ENCODE data around the gene SPAG5.
A peak's percentile ranks its signal among the peaks of the same experiment; 100 is the strongest.

Gene SPAG5

DNA sequence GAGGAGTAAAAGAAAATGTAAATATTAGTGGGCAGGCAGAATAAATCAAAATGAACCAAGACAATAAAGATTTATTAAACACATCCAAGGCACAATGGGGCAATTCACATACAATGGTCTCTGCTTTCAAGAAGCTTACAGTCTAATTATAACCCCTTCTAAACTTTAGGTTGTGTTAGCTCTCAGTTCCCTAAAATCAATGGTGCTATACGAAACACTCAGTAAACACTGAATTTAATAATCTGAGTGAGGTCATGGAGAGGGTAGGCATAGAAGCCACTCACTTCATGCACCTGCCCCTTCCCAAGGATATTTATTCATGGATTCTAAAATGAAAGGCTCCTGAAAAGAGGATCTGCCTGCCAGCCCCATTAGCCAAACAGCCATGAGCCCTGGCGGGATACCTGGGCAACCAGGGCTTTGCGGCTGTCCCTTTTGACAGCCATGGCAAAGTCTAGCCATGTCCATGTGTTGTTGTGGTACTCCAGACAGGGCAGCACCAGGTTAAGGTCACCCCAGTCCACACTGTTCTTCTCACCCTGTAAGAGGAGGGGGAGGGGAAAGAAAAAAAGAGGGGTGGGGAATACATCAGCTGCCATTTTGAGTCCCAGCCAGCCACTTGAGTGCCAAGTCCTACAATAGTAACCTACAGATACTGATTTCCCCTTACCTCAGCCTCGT, 16.6 kb upstream of the SPAG5 start:
- TF ChIP-seq EZH2phosphoT487 (IDR thresholded peaks at IDR 0.05; ENCODE audit: borderline replicate concordance): no peak
- TF ChIP-seq CTCF (conservative IDR thresholded peaks at IDR 0.05; ENCODE audit: low read length): no peak
- Histone ChIP-seq H3K36me3 (ENCODE audit: insufficient read depth, low read length) (peaks cover 75% of the 10 kb centered on the region), H3K9me2 (replicated peaks; ENCODE audit: low read depth, low read length) (no peaks in the 10 kb centered on the region), H2AFZ (ENCODE audit: low read length) (no peak overlapping the region), H3K27me3 (ENCODE audit: insufficient read depth, low read length, poor library complexity, severe bottlenecking) (no peaks in the 10 kb centered on the region), H3K9me3 (ENCODE audit: insufficient read depth, low read depth, low read length) (no peaks in the 10 kb centered on the region), H3F3A (ENCODE audit: low read depth) (no peaks in the 10 kb centered on the region), H3K79me2 (ENCODE audit: insufficient read depth, low read length) (no peaks in the 10 kb centered on the region), H3K4me1 (ENCODE audit: insufficient read depth, low read length, poor library complexity, severe bottlenecking) (no peaks in the 10 kb centered on the region), H4K20me1 (ENCODE audit: insufficient read depth, low read length, poor library complexity, severe bottlenecking) (no peaks in the 10 kb centered on the region), H3K4me3 (ENCODE audit: low read length, poor library complexity, severe bottlenecking) (no peak overlapping the region), H3K4me2 (ENCODE audit: low read depth, low read length, poor library complexity, severe bottlenecking) (no peak overlapping the region), H3K9ac (ENCODE audit: low read depth, low read length, poor library complexity, severe bottlenecking) (no peak overlapping the region)

- Histone ChIP-seq H3K79me2 (ENCODE audit: insufficient read depth, low read length) (no peaks in the 10 kb centered on the region), H3F3A (ENCODE audit: low read depth) (no peaks in the 10 kb centered on the region), H3K9ac (ENCODE audit: low read depth, low read length, poor library complexity, severe bottlenecking) (no peak within 1 kb of the TSS), H3K9me2 (replicated peaks; ENCODE audit: low read depth, low read length) (no peaks in the 10 kb centered on the region), H3K9me3 (ENCODE audit: insufficient read depth, low read depth, low read length) (no peaks in the 10 kb centered on the region), H2AFZ (ENCODE audit: low read length) (no peak within 1 kb of the TSS), H3K4me3 (ENCODE audit: low read length, poor library complexity, severe bottlenecking) (no peak within 1 kb of the TSS), H3K4me2 (ENCODE audit: low read depth, low read length, poor library complexity, severe bottlenecking) (no peak within 1 kb of the TSS), H3K4me1 (ENCODE audit: insufficient read depth, low read length, poor library complexity, severe bottlenecking) (no peaks in the 10 kb centered on the region), H3K36me3 (ENCODE audit: insufficient read depth, low read length) (peaks cover 60% of the 10 kb centered on the region), H3K27me3 (ENCODE audit: insufficient read depth, low read length, poor library complexity, severe bottlenecking) (no peaks in the 10 kb centered on the region), H4K20me1 (ENCODE audit: insufficient read depth, low read length, poor library complexity, severe bottlenecking) (no peaks in the 10 kb centered on the region)
- TF ChIP-seq CTCF (conservative IDR thresholded peaks at IDR 0.05; ENCODE audit: low read length): no peak
These were observed 15.1 kb upstream of the SPAG5 start, which contains the start of gene RSKR for GRCh38 chr17:28613931-28614381. Gene RSKR (minus strand): TSS chr17:28614185. CDS start chr17:28614161, 24 bp downstream.

DNA sequence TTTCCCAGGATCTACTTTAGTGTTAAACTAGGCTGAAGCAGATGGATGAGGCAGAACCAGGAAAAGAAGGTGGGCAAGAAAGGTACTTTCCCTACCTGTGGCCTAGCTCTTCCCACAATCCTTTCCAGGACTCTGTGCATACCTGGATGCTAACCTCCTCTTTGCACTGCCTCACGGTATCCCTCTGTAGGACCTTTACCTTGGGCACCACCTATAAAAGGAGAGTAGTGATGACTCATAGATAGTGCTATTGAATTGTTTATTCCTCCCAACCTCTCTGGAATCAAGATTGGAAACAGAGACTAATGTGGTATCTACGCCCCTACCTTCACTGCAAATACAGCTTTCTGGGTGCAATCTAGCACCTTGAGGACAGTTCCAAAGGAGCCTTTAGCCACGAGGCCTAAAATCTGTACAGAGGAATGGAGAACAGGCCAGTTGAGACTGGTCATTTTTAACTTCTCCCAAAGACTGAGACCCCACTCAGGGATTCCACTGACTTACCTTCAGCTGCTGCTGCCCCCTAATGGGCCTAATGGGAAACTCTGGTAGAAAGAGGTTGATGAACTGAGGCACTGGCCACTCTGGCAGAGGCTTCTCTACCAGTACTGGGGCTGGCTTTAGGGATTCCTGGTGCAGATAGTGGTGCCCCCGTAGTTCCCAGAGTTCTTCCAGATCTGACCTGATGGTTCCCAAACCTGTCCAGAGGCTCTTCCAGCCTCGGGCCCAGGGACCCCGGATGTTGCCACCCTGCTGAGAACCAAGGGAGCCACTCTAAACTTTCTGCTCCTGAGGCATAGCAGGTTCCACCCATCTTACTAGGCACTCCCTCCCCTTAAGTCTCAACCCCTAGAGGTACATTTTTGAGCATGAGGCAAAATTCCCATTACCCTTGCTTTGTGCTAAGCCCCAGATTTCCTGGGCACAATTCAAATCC, 14.4 kb upstream of the SPAG5 start:
- Histone ChIP-seq H3K9me3 (ENCODE audit: insufficient read depth, low read depth, low read length) (no peaks in the 10 kb centered on the region), H4K20me1 (ENCODE audit: insufficient read depth, low read length, poor library complexity, severe bottlenecking) (no peaks in the 10 kb centered on the region), H2AFZ (ENCODE audit: low read length) (no peak overlapping the region), H3K9ac (ENCODE audit: low read depth, low read length, poor library complexity, severe bottlenecking) (no peak overlapping the region), H3K4me3 (ENCODE audit: low read length, poor library complexity, severe bottlenecking) (no peak overlapping the region), H3F3A (ENCODE audit: low read depth) (no peaks in the 10 kb centered on the region), H3K36me3 (ENCODE audit: insufficient read depth, low read length) (peaks cover 53% of the 10 kb centered on the region; the same call in 1 of the 2 replicates), H3K4me1 (ENCODE audit: insufficient read depth, low read length, poor library complexity, severe bottlenecking) (no peaks in the 10 kb centered on the region), H3K79me2 (ENCODE audit: insufficient read depth, low read length) (no peaks in the 10 kb centered on the region), H3K27me3 (ENCODE audit: insufficient read depth, low read length, poor library complexity, severe bottlenecking) (no peaks in the 10 kb centered on the region), H3K9me2 (replicated peaks; ENCODE audit: low read depth, low read length) (no peaks in the 10 kb centered on the region), H3K4me2 (ENCODE audit: low read depth, low read length, poor library complexity, severe bottlenecking) (no peak overlapping the region)
- no peak for TF ChIP-seq EZH2phosphoT487 (IDR thresholded peaks at IDR 0.05; ENCODE audit: borderline replicate concordance)
- peak; percentile 81 for TF ChIP-seq CTCF (conservative IDR thresholded peaks at IDR 0.05; ENCODE audit: low read length)
